Astrocyte of the spinal cord (primary cell): ENCODE results near the gene CYTH3.

ENCODE experiments used
- DNase-seq: peaks from one replicate; pipeline ENCODE4 v3.0.0; 2011; ENCODE audit warnings: low read depth, low spot score
- H3K4me3 ChIP-seq: 2 replicates; pipeline ENCODE4 v1.5.1; 2011; ENCODE audit warnings: low read depth, mild to moderate bottlenecking, low read length, moderate library complexity
- CTCF ChIP-seq: IDR thresholded peaks from 2 replicates; pipeline ENCODE4 v1.5.1; 2012; ENCODE audit warnings: low read depth, mild to moderate bottlenecking, low read length, inconsistent platforms
- in situ Hi-C: cut with HindIII; loops from 2 replicates; pipeline ENCODE4 v1.10.0; 2017; ENCODE audit warnings: low sequenced_read_pairs

CYTH3 gene

DNA sequence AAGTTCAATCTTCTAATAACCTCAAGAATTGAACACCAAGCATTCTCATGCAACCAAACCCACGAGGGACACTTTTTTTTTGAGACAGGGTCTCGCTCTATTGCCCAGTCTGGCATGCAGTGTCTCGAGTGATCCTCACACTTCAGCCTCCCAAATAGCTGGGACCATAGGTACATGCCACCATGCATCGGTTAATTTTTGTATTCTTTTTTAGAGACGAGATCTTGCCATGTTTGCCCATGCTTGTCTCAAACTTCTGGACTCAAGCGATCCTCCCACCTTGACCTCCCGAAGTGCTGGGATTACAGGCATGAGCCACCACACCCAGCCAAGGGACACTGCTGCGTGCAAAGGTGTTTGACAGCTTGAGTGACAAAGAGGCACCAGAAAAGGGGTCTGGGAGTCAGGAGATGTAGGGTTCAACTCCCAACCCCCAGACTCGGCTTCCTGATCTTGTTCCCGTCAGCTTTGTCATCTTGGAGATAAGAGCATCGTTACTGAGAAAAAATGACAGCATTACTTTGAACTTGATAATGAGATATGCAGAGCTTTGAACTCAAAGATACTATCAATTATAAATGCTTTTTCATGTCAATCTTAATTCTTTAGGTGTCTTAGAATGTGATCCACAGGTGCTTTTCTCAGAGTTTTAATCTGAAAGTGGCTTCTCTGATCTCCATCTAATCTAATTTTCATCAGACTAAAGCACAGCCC is 1.6 kb upstream of the CYTH3 start:
- no peak for TF ChIP-seq CTCF
- in situ Hi-C loops, result no loop called here
- DNase-seq, result no peak
- H3K4me3 ChIP-seq, result no peak overlapping the region

DNA sequence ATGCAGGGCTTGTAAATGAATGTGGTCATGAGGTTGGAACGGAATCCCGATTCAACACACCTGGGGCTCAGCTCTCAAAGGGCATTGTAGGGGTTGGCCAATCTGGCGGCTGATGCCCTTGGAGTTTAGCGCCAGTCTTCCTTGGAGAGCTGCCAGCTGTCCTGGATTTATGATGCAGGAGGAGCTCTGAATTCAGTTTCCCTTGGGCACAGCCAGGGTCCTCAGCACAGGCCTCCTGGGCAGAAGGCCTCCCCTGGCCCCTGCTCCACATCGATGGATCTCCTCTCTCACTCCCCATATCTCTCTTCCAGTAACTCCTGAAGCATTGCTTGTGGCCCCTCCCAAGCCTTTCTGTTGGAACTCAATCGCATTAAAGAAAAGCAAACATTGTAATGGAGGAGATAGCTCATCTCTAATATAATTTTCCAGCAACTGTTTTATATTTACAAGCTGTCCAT is 985 bp upstream of the CYTH3 start:
- DNase-seq, result no peak
- in situ Hi-C loops, result no loop called here

DNA sequence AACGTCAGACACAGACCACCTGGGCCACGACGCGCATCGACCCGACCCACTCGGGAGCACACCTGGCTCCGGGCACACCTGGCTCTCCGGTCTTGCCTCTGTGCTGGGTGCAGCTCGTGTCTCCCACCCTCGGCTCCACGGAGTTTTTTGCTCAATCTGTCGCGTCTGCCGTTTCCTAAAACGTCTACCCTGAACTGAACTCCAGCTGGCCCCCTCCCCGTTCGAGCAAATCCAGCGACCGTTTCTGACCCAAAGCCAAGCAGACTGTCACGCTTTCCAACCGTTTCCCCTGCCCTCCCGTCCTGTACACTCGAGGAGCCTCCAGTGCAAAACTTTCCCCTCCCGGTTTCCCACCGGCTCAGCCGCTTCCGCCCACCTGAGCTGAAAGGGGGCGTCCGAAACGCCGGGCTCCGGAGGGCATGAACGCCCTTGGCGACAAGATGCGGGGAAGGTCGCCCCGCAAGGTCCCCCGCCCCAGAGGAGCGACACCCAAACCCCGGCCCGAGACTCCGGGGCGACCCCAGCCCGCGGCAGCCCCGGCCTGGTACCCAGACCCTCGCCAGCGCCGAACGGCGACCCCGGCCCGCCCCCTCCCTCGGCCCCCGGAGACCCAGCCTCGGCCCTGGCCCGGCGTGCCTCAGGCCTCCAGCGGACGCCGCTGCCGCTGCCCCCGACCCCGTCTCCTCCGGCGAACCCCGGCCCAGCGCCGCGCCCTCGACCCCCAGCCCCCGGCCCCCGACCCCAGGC is 557 bp downstream of the CYTH3 start:
- in situ Hi-C loops, result no loop called here
- no peak for TF ChIP-seq CTCF
- no peak for DNase-seq
- peak overlapping the region; percentile 86 for H3K4me3 ChIP-seq

More for the DNA sequence above, 985 bp upstream of the CYTH3 start:
- H3K4me3 ChIP-seq, result no peak overlapping the region
- no peak for TF ChIP-seq CTCF

DNA sequence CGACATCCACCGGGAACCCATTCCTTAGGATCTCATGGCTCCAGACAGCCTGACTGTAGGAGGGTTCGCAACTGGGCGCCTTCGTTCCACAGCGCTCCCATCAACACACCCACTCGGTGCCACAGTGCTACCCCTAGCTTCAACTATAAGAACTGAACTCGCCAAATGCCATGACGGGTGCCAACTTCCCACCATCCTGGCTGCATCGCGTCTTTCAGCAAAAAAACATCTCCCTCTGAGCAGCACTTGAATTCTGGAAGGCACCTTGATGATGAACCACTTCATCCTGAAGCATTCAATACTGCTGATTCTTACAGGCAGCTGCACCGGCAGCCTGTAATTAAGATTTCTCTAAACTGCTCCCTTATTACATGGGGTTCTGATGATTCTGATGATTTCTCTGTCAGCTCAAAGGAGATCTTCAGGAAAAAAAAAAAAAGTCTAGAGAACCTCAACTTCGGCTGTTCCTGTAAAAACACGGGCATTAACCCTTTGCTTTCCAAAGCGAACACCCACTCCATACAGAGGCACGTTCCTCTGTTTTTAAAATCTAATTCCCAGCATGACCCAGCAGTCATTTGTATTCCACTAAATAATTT is 1.3 kb downstream of the CYTH3 start:
- in situ Hi-C loops, result no loop called here
- peak; percentile 55 for TF ChIP-seq CTCF
- peak; percentile 53 for DNase-seq
- H3K4me3 ChIP-seq, result peak overlapping the region; percentile 86

DNA sequence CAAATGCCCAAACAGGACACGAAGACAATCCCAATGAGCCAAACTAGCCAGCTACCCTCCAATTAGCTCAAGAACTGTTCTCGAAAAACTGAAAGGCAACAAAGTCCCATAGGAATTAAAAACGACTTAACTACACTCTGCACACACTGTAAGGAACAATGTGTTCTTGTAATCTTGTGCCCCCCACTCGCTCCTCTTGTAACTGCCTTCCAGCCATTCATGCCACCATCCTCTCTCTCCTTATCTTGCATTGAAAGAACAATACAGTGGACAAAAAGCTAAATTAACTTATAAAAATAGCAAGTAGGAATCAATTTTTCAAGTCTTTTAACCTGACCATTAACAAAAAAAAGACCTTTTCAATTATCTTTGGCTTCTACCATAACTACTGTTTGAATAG is 2.9 kb downstream of the CYTH3 start:
- in situ Hi-C loops, result no loop called here
- DNase-seq, result no peak
- no peak overlapping the region for H3K4me3 ChIP-seq
- TF ChIP-seq CTCF, result no peak

DNA sequence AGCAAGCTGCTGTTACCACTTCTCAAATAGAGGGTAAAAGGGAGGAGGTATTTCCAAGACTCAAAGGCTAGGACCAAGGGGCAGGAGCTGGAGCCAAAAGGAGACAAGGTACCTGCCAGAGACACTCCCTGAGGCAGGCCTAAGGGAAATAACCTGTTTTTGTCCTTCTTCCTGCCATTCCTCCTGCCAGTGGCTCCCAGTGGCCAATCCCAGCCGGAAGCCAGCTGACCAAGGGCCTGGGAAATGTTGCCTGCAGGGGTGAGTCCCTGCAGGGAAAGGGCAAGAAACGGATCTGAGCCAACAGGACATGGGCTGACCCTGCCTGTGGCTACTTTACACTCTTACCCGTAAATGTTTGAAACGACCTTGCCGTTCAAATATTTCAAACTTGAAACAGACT is 3.5 kb downstream of the CYTH3 start:
- TF ChIP-seq CTCF, result no peak
- H3K4me3 ChIP-seq, result no peak overlapping the region
- in situ Hi-C loops, result no loop called here
- DNase-seq, result no peak
